Stomach (tissue), 9 donors: ENCODE results near the gene ITPKA. TPM values are rescaled to one million over a fixed set of nuclear protein-coding genes. Genes with fewer than 3 reads are reported as not detected.

Experiments used
- DNase-seq, 2 donors: peaks; one replicate each; pipeline versions ENCODE4 v3.0.0 to v3.0.0-alpha.2; 2013 to 2019
- H3K27ac ChIP-seq, 5 donors: fragments of 200-600 bp in 4 of 5; sonication (generic) in 4 of 5; one replicate each; pipeline ENCODE4 v1.5.1; 2013 to 2019; ENCODE audit warnings: mild to moderate bottlenecking in 1 of 5, moderate library complexity in 1 of 5
- H3K27me3 ChIP-seq, 3 donors: fragments of 200-600 bp; sonication (generic); one replicate each; pipeline ENCODE4 v1.5.1; 2017 to 2019; ENCODE audit warnings: mixed run types in 1 of 3
- H3K36me3 ChIP-seq, 4 donors: fragments of 200-600 bp; sonication (generic); 1 replicate in 3 of 4; 2 replicates in 1 of 4; pipeline ENCODE4 v1.5.1; 2016 to 2019
- H3K4me1 ChIP-seq, 4 donors: fragments of 200-600 bp; sonication (generic); one replicate each; pipeline ENCODE4 v1.5.1; 2016 to 2019
- H3K4me3 ChIP-seq, 4 donors: fragments of 200-600 bp; sonication (generic) in 3 of 4; one replicate each; pipeline ENCODE4 v1.5.1; 2016 to 2019; ENCODE audit warnings: mild to moderate bottlenecking in 1 of 4
- H3K9me3 ChIP-seq, 4 donors: fragments of 200-600 bp; sonication (generic); one replicate each; pipeline ENCODE4 v1.5.1; 2016 to 2019
- EP300 ChIP-seq: sonication (generic); formaldehyde crosslinking; IDR thresholded peaks from one replicate; pipeline ENCODE4 v1.6.1; 2017; ENCODE audit warnings: antibody characterized with exemption
- POLR2A ChIP-seq, 4 donors: fragments of 450-650 bp; IDR thresholded peaks; one replicate each; pipeline ENCODE4 v1.6.1; 2016; ENCODE audit warnings: antibody characterized with exemption in 4 of 4, control low read depth in 2 of 4, mild to moderate bottlenecking in 1 of 4, moderate library complexity in 1 of 4
- POLR2AphosphoS5 ChIP-seq, 3 donors: sonication (generic); formaldehyde crosslinking; IDR thresholded peaks; one replicate each; pipeline ENCODE4 v1.6.1; 2016; ENCODE audit warnings: antibody characterized with exemption in 3 of 3
- WGBS, 5 donors: extraction: QIAGEN DNeasy Blood & Tissue Kit in 3 of 5; methylation state at CpG; one replicate each; pipeline versions ENCODE4 v1.1.5 to v1.1.7; 2013 to 2018; 5-methylcytosine and 5-hydroxymethylcytosine counted together
- intact Hi-C: fragments of 100-400 bp; cut with DNase I; formaldehyde crosslinking; loops from one replicate; pipeline ENCODE4 v1.15.1; 2023; ENCODE audit warnings: low total_unique reads
- polyA plus RNA-seq, 3 donors: library from polyadenylated mRNA; stranded (reverse); fragments of 200-250 nt; gene quantifications; one replicate each; pipeline ENCODE4 v1.2.3, GENCODE V29; 2013
- total RNA-seq, 5 donors: library from RNA; depleted of rRNA; stranded (reverse); fragments of >200 nt; gene quantifications; one replicate each; pipeline versions ENCODE4 v1.1.0 to v1.2.3, GENCODE V29; 2014 to 2016
- TF ChIP-seq, protein P1 (sequence below), 7 experiments: fragments of 450-650 bp in 4 of 7; fragments of 200-600 bp in 3 of 7; sonication (generic) in 3 of 7; IDR thresholded peaks; one replicate each; pipeline ENCODE4 v1.5.1; 2016 to 2019; ENCODE audit warnings: antibody characterized with exemption in 7 of 7, control low read depth in 2 of 7, mild to moderate bottlenecking in 1 of 7
- donor health status: healthy with polysubstance abuse.
- donor health status: Bipolar disorder and iron deficiency.
- donor health status: healthy.

Gene ITPKA
- total and polyA plus RNA-seq, 8 donors, result 3.0 to 308 (median 30.4) TPM

DNA sequence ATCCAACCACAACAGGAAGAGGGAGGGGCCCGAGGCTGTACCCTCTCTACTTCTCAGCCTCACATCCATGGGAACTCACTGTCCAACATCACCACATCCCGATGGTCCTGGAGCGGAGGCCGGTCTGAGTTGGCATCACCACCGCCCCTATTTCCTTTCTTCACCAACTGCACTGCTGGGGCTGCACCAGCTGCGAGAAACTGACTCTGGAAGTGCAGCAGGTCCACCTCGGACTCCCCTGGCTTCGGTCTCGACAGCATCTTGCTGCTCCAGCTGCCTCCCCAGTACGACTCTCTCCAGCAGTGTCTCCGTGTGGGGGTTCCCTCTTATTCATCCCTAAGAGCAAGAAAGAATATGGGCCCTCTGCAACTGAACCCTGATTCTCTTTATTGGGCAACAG lies 43.2 kb downstream of the ITPKA start:
- 88 to 95% (median 92%) methylated on average over 11 of the region's 11 CpGs for WGBS, 5 donors
- no peaks in the 10 kb centered on the region for H3K9me3 ChIP-seq
- no peaks in the 10 kb centered on the region for H3K27me3 ChIP-seq
- H3K4me1 ChIP-seq, result no peaks in the 10 kb centered on the region
- TF ChIP-seq POLR2A (IDR thresholded peaks at IDR 0.05) (no peak), POLR2AphosphoS5 (IDR thresholded peaks at IDR 0.05) (no peak), EP300 (no peak)
- TF ChIP-seq, protein P1, sequence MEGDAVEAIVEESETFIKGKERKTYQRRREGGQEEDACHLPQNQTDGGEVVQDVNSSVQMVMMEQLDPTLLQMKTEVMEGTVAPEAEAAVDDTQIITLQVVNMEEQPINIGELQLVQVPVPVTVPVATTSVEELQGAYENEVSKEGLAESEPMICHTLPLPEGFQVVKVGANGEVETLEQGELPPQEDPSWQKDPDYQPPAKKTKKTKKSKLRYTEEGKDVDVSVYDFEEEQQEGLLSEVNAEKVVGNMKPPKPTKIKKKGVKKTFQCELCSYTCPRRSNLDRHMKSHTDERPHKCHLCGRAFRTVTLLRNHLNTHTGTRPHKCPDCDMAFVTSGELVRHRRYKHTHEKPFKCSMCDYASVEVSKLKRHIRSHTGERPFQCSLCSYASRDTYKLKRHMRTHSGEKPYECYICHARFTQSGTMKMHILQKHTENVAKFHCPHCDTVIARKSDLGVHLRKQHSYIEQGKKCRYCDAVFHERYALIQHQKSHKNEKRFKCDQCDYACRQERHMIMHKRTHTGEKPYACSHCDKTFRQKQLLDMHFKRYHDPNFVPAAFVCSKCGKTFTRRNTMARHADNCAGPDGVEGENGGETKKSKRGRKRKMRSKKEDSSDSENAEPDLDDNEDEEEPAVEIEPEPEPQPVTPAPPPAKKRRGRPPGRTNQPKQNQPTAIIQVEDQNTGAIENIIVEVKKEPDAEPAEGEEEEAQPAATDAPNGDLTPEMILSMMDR (IDR thresholded peaks at IDR 0.05), result no peak
- intact Hi-C loops, result no loop called here
- peaks cover 20 to 55% (median 52%) of the 10 kb centered on the region in 4 donors for H3K36me3 ChIP-seq
- H3K27ac ChIP-seq, result no peak overlapping the region
- no peak for DNase-seq
- no peak overlapping the region for H3K4me3 ChIP-seq

DNA sequence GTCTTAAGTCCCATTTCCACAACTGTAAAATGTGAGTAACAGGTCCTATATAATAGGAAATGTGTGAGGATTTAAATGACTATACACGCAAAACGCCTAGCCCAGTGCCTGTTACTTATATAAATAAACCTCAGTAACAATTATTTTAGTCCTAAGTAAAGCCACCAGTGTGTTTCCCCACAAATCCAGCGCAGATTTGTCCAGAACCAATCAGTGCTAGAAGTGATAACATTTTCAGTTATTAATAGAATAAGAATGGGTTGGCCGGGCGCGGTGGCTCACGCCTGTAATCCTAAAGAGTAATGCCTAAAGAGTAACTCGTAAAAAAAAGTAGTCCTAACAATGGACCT lies 49.8 kb downstream of the ITPKA start:
- Histone ChIP-seq H3K27me3 (no peaks in the 10 kb centered on the region), H3K27ac (peak overlapping the region; percentile 72 to 88 (median 78)), H3K36me3 (no peaks in the 10 kb centered on the region), H3K9me3 (no peaks in the 10 kb centered on the region), H3K4me3 (peak overlapping the region; percentile 80 to 95 (median 88)), H3K4me1 (peaks cover 10 to 23% (median 17%) of the 10 kb centered on the region in 4 donors)
- WGBS, 5 donors, result 2 to 6% (median 3%) methylated on average over 8 of the region's 8 CpGs
- intact Hi-C loops, result no loop called here
- TF ChIP-seq POLR2AphosphoS5 (IDR thresholded peaks at IDR 0.05) (no peak), POLR2A (IDR thresholded peaks at IDR 0.05) (no peak), EP300 (no peak)
- TF ChIP-seq, protein P1 (IDR thresholded peaks at IDR 0.05), result no peak
- DNase-seq, result no peak

DNA sequence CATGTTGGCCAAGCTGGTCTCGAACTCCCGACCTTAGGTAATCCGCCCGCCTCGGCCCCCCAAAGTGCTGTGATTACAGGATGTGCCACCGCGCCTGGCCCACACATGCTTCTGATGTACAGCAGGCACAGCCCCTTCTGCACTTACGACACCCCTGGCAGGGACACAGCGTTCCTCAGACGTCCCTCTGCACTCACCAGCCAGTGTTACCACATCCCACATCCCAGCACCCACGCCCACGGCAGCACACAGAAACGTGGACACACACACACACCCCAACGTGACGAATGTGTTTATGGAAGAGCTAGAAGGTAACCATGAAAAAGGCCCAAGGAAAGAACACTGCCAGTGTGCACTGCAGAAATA lies 51.0 kb downstream of the ITPKA start:
- peak in 1 of 2 donors; percentile 42 for DNase-seq

DNA sequence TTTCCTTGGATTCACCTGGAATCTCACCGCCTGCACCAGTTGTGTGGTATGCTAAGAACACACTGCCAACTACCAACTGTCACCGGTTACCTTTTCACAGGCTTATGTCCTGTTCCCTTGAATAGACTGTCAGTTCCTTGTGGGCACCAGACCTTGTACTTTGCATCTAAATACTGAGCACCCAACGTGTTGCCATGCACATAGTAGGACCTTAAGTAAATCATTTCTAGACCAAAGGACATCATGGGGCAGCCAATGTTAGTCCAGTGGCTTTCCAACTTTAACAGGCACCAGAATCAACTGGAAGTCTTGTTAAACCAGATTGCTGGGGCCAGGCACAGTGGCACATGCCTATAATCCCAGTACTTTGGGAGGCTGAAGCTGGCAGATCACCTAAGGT lies 51.5 kb downstream of the ITPKA start:
- no peaks in the 10 kb centered on the region for H3K9me3 ChIP-seq
- no peaks in the 10 kb centered on the region for H3K36me3 ChIP-seq
- no peak overlapping the region for H3K27ac ChIP-seq
- 86 to 90% (median 89%) methylated on average over 3 of the region's 3 CpGs for WGBS, 5 donors
- H3K4me3 ChIP-seq, result no peak overlapping the region
- peaks cover 10 to 23% (median 17%) of the 10 kb centered on the region in 4 donors for H3K4me1 ChIP-seq
- no peaks in the 10 kb centered on the region for H3K27me3 ChIP-seq
- no peak for DNase-seq
- intact Hi-C loops, result no loop called here
- TF ChIP-seq POLR2AphosphoS5 (IDR thresholded peaks at IDR 0.05) (no peak), POLR2A (IDR thresholded peaks at IDR 0.05) (no peak), EP300 (no peak)
- TF ChIP-seq, protein P1 (IDR thresholded peaks at IDR 0.05), result no peak

More for the DNA sequence above, 51.0 kb downstream of the ITPKA start:
- Histone ChIP-seq H3K9me3 (no peaks in the 10 kb centered on the region), H3K27ac (peak overlapping the region in 4 of 5 donors; percentile 76 to 88 (median 81)), H3K4me3 (peak overlapping the region; percentile 80 to 95 (median 88)), H3K36me3 (no peaks in the 10 kb centered on the region), H3K27me3 (no peaks in the 10 kb centered on the region), H3K4me1 (peaks cover 10 to 23% (median 17%) of the 10 kb centered on the region in 4 donors)
- 53 to 69% (median 66%) methylated on average over 11 to 15 of the region's 15 CpGs for WGBS, 5 donors
- TF ChIP-seq POLR2A (IDR thresholded peaks at IDR 0.05) (no peak), POLR2AphosphoS5 (IDR thresholded peaks at IDR 0.05) (no peak), EP300 (no peak)
- TF ChIP-seq, protein P1 (IDR thresholded peaks at IDR 0.05), result no peak
- intact Hi-C loops, result no loop called here
